ENCODE measurements around the gene EYA2.

- no peak for TF ChIP-seq ZNF70 (CRISPR knock-in tag; IDR thresholded peaks at IDR 0.05)
- TF ChIP-seq BACH2 (CRISPR knock-in tag; IDR thresholded peaks at IDR 0.05; ENCODE audit: borderline replicate concordance) = no peak
- no peak for TF ChIP-seq PATZ1 (CRISPR knock-in tag; IDR thresholded peaks at IDR 0.05; ENCODE audit: borderline replicate concordance)
- TF ChIP-seq SNAI2 (CRISPR knock-in tag; IDR thresholded peaks at IDR 0.05) = no peak
- no peak for TF ChIP-seq RARB (CRISPR knock-in tag; IDR thresholded peaks at IDR 0.05)
- no peak for TF ChIP-seq ZNF565 (CRISPR knock-in tag; conservative IDR thresholded peaks at IDR 0.05; ENCODE audit: low read depth)
- TF ChIP-seq PPARA (CRISPR knock-in tag; IDR thresholded peaks at IDR 0.05; ENCODE audit: borderline replicate concordance) = no peak
- no peak for TF ChIP-seq ZFP30 (CRISPR knock-in tag; IDR thresholded peaks at IDR 0.05)
- TF ChIP-seq CREB5 (CRISPR knock-in tag; IDR thresholded peaks at IDR 0.05; ENCODE audit: low read depth) = no peak
- TF ChIP-seq, protein P1, sequence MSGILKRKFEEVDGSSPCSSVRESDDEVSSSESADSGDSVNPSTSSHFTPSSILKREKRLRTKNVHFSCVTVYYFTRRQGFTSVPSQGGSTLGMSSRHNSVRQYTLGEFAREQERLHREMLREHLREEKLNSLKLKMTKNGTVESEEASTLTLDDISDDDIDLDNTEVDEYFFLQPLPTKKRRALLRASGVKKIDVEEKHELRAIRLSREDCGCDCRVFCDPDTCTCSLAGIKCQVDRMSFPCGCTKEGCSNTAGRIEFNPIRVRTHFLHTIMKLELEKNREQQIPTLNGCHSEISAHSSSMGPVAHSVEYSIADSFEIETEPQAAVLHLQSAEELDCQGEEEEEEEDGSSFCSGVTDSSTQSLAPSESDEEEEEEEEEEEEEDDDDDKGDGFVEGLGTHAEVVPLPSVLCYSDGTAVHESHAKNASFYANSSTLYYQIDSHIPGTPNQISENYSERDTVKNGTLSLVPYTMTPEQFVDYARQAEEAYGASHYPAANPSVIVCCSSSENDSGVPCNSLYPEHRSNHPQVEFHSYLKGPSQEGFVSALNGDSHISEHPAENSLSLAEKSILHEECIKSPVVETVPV (CRISPR knock-in tag; IDR thresholded peaks at IDR 0.05) = no peak
- no peak for TF ChIP-seq ZFP3 (CRISPR knock-in tag; IDR thresholded peaks at IDR 0.05)
- TF ChIP-seq CSDC2 (CRISPR knock-in tag; IDR thresholded peaks at IDR 0.05) = no peak
Measured at GRCh38 chr20:47016068-47016664, 121.5 kb downstream of the EYA2 start.

All from SK-N-SH treated with all-trans-retinoic acid at 6 μM for 48 hours (cell line).